ENCODE data around the gene LIMK1. TPM values are rescaled to one million over a fixed set of nuclear protein-coding genes. Genes with fewer than 3 reads are reported as not detected.
"Not testable (repeated sequence)": the region's sequence is repeated elsewhere in the genome, so short reads cannot be mapped to it uniquely, and the experiment has no call there.

LIMK1 gene
- 11.2 TPM for total RNA-seq
- polyA plus RNA-seq = 14.7 TPM

DNA sequence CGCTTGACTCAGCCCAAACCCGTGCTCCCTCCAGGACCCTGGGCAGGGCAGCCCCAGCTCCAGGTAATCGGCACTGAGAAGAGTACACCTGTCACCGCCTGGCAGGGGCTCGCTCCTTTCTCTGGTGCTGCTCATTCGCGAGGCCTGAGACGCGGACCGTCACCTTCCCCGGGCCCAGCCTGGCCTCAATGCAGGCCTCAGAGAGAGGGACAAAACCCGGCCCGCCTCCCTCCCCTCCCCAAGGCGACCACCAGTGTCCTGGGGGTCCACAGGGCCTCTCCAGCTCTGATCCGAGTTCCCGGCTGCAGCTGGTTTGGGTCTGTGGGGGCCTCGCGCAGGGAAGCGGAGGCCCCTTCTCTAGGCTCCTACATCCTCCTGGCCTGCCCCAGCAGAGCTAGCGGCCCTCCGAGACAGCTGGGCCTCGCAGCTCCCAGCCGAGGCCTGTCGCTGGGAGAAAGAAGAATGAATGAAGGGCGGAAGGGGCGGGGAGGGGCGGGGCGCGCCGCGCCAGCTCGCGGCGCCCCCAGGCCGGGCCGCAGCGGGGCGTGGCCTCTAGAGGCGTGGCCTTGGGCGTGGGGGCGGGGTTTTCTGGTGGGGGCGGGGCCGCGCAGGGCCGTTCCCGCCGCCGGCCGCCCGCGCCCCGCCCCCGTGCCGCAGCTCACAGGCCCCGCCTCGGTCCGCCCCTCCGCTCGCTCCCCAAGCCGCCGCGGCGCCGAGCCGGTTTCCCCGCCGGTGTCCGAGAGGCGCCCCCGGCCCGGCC is at the start of gene LIMK1:
LIMK1 (plus strand) TSS at position 688 of the 760 bp plus-strand sequence. CDS start 187 bp downstream, outside the sequence.
- Histone ChIP-seq H3K36me3 (ENCODE audit: insufficient read depth) (no peaks in the 10 kb centered on the region), H3K4me3 (ENCODE audit: low read depth, low read length) (peak within 1 kb of the TSS; percentile 91), H3K27ac (ENCODE audit: low read depth) (no peak within 1 kb of the TSS), H3K4me1 (ENCODE audit: insufficient read depth) (peaks cover 2% of the 10 kb centered on the region)
- WGBS = 7% methylated on average over 70 of the region's 71 CpGs
- peak; percentile 31 for DNase-seq (ENCODE audit: extremely low spot score)

- 69% methylated on average over 8 of the region's 8 CpGs for WGBS
- no peak for DNase-seq (ENCODE audit: extremely low spot score)
These were observed 46.0 kb upstream of the LIMK1 start for GRCh38 chr7:74037609-74038008.

GRCh38 chr7:74038194-74038961 is 45.2 kb upstream of the LIMK1 start:
- no peak overlapping the region for H3K4me3 ChIP-seq (ENCODE audit: low read depth, low read length)
- DNase-seq (ENCODE audit: extremely low spot score) = no peak
- H3K27ac ChIP-seq (ENCODE audit: low read depth) = no peak overlapping the region
- no peaks in the 10 kb centered on the region for H3K36me3 ChIP-seq (ENCODE audit: insufficient read depth)
- WGBS = 70% methylated on average over 16 of the region's 16 CpGs
- no peaks in the 10 kb centered on the region for H3K4me1 ChIP-seq (ENCODE audit: insufficient read depth)

More at GRCh38 chr7:74037609-74038008, 46.0 kb upstream of the LIMK1 start:
- Histone ChIP-seq H3K27ac (ENCODE audit: low read depth) (no peak overlapping the region), H3K4me1 (ENCODE audit: insufficient read depth) (no peaks in the 10 kb centered on the region), H3K36me3 (ENCODE audit: insufficient read depth) (no peaks in the 10 kb centered on the region), H3K4me3 (ENCODE audit: low read depth, low read length) (no peak overlapping the region)

GRCh38 chr7:74039337-74039736 is 44.3 kb upstream of the LIMK1 start:
- Histone ChIP-seq H3K4me3 (ENCODE audit: low read depth, low read length) (no peak overlapping the region), H3K27ac (ENCODE audit: low read depth) (peak overlapping the region; percentile 15), H3K36me3 (ENCODE audit: insufficient read depth) (no peaks in the 10 kb centered on the region), H3K4me1 (ENCODE audit: insufficient read depth) (no peaks in the 10 kb centered on the region)
- 70% methylated on average over 11 of the region's 11 CpGs for WGBS
- DNase-seq (ENCODE audit: extremely low spot score) = no peak

DNA sequence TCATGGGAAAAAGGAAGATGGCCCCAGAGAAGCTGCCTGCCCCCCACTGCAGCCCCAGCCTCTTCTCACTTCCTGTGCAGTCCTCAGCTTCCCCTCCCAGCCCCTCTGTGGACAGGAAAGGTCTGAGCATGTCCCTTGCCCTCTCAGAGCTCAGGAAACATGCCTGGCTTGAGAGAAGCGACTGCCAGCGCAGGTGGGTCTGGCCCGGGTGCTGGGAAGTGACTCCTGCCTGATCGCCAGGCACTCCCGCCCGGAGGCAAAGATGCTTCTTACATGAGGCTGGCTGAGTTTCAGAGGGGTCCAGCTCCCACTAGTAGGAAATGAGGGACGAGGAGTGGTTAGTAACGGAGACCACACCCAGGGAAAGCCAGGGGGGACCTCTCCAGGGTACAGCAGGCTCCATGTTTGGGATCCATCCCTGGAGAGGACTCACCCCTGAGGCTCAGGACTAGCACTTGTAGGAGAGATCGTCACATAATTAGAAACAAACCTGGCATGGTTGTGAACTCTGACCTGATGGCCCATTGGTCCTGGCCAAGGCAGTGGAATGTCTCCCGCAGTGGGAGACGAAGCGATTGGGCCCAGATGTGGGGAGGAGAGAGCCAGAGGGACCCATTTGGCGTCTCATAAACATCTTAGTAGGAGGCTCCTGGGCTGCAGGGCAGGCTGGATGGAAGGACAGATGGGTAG is 43.4 kb upstream of the LIMK1 start:
- Histone ChIP-seq H3K4me3 (ENCODE audit: low read depth, low read length) (no peak overlapping the region), H3K36me3 (ENCODE audit: insufficient read depth) (no peaks in the 10 kb centered on the region), H3K27ac (ENCODE audit: low read depth) (no peak overlapping the region), H3K4me1 (ENCODE audit: insufficient read depth) (no peaks in the 10 kb centered on the region)
- WGBS = 80% methylated on average over 13 of the region's 13 CpGs
- no peak for DNase-seq (ENCODE audit: extremely low spot score)

DNA sequence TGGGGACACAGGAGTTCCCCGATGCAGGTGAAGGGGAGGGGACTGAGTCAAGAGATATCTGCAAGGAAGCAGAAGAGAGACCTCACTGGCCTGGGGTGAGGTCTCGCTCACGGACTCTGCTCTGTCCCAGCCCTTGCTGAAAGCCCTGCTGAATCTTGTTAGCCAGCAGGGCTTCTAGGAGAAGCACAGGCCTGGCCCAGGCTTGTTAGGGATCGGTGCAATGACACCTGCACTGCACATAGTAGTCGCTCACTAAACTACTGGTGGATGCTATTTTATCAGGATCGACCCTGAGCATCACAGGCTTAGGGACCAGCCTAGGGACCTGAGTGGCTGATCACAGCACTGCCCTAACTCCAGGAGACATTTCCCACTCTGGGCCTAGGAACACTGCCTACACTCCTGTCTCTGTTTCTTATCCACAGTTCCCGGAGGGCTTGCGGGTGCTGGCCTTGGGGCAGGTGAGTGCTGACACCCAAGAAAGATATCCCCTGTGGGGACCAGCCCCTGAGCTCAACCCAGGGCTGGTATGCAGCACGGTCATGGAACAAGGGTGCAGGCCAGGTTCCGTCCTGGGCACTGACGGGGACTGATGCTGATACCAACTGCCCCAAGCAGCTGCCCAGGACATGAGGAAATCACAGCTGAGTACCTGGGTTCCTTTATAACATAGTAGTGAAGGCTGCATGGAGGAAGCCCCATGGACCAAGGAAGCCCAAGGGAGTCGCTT is 42.6 kb upstream of the LIMK1 start:
- no peak for DNase-seq (ENCODE audit: extremely low spot score)
- Histone ChIP-seq H3K4me3 (ENCODE audit: low read depth, low read length) (no peak overlapping the region), H3K36me3 (ENCODE audit: insufficient read depth) (no peaks in the 10 kb centered on the region), H3K4me1 (ENCODE audit: insufficient read depth) (no peaks in the 10 kb centered on the region), H3K27ac (ENCODE audit: low read depth) (no peak overlapping the region)
- WGBS = 93% methylated on average over 12 of the region's 12 CpGs

DNA sequence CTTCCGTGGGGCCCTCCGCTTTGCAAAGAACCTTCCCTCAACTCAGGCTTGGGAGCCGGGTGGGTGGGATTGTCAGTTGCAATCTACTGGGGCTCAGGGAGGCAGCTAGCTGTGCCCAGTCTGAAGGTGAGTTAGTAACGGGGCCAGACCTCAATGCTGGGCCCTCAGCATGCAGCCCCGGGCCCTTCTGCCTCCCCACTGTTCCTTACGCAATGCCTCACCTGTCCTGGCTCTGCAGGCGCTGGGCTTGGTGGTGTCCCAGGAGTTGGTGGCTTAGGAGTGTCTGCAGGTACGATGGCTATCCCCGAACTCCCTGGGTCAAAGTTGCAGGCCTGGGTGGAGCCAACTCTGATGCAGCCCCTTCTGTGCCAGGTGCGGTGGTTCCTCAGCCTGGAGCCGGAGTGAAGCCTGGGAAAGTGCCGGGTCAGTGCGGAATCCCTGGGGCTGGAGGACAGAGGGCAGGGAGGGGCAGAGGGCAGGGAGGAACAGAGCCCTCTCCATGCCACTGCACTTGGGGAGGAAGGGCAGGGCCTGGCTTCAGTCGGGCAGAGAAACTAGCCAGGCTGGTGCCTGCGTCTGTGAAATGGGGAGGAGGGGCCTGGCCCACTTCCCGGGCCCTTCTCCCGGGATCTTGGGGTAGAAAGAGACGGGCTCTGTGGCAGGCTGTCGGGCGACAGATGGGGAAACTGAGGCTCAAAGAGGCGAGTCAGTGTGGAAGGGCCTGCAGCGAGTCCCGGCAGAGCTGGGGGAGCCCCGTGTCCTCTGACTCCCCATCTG is 40.7 kb upstream of the LIMK1 start:
- Histone ChIP-seq H3K4me3 (ENCODE audit: low read depth, low read length) (no peak overlapping the region), H3K36me3 (ENCODE audit: insufficient read depth) (no peaks in the 10 kb centered on the region), H3K27ac (ENCODE audit: low read depth) (no peak overlapping the region), H3K4me1 (ENCODE audit: insufficient read depth) (no peaks in the 10 kb centered on the region)
- DNase-seq (ENCODE audit: extremely low spot score) = no peak
- WGBS = 63% methylated on average over 24 of the region's 24 CpGs

GRCh38 chr7:74043523-74043951 is 40.1 kb upstream of the LIMK1 start:
- H3K4me1 ChIP-seq (ENCODE audit: insufficient read depth) = no peaks in the 10 kb centered on the region
- 45% methylated on average over 9 of the region's 9 CpGs for WGBS
- no peaks in the 10 kb centered on the region for H3K36me3 ChIP-seq (ENCODE audit: insufficient read depth)
- H3K27ac ChIP-seq (ENCODE audit: low read depth) = no peak overlapping the region
- H3K4me3 ChIP-seq (ENCODE audit: low read depth, low read length) = no peak overlapping the region
- DNase-seq (ENCODE audit: extremely low spot score) = no peak

- DNase-seq (ENCODE audit: extremely low spot score) = no peak
These were observed 38.9 kb upstream of the LIMK1 start for GRCh38 chr7:74044366-74045350.

GRCh38 chr7:74046581-74046980 is 37.0 kb upstream of the LIMK1 start:
- not testable (repeated sequence) for DNase-seq (ENCODE audit: extremely low spot score); H3K4me3 ChIP-seq (ENCODE audit: low read depth, low read length); H3K27ac ChIP-seq (ENCODE audit: low read depth); H3K4me1 ChIP-seq (ENCODE audit: insufficient read depth); H3K36me3 ChIP-seq (ENCODE audit: insufficient read depth)
- WGBS = 96% methylated on average over 7 of the region's 7 CpGs

More at GRCh38 chr7:74044366-74045350, 38.9 kb upstream of the LIMK1 start:
- Histone ChIP-seq H3K4me1 (ENCODE audit: insufficient read depth) (no peaks in the 10 kb centered on the region), H3K27ac (ENCODE audit: low read depth) (no peak overlapping the region), H3K4me3 (ENCODE audit: low read depth, low read length) (no peak overlapping the region), H3K36me3 (ENCODE audit: insufficient read depth) (no peaks in the 10 kb centered on the region)
- 82% methylated on average over 20 of the region's 20 CpGs for WGBS

DNA sequence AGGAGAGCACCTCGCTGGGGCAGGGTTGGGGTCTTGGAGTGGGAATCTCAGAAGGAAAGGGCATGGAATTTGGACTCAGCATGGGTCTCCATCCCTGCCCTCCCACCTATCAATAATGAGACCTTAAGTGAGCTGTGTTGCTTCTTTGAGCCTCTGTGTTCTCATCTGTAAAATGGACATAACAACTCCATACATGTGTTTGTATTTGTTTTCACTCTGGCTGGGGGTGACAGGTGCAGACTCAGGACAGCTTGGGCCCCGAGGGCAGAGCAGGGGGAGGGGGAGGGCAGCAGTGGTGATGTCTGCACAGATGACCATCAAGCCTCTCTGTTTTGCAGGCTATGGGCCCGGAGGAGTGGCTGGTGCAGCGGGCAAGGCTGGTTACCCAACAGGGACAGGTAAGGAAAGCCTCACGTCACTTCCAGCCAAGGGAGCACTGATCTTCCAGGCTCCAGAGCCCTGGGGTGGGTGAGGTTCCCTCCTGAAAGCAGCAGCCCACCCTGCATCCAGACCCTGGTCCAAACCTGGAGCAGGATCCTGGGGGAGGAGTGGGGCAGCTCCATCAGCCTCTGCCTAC is 35.7 kb upstream of the LIMK1 start:
- Histone ChIP-seq H3K4me1 (ENCODE audit: insufficient read depth) (no peaks in the 10 kb centered on the region), H3K4me3 (ENCODE audit: low read depth, low read length) (no peak overlapping the region), H3K27ac (ENCODE audit: low read depth) (no peak overlapping the region), H3K36me3 (ENCODE audit: insufficient read depth) (no peaks in the 10 kb centered on the region)
- DNase-seq (ENCODE audit: extremely low spot score) = no peak
- 88% methylated on average over 5 of the region's 5 CpGs for WGBS

Data from urinary bladder (tissue), 4 donors.